OCI-LY7 (cell line): ENCODE results near the gene CIZ1. TPM values are rescaled to one million over a fixed set of nuclear protein-coding genes. Genes with fewer than 3 reads are reported as not detected.

Experiments used
- BruUV-seq: library from RNA; stranded (reverse); fragments of 400-500 nt; replicated peaks from 2 replicates; lab custom pipeline; 2021; lab: Mats Ljungman, UMichigan
- CTCF ChIA-PET: fragments of 300-600 bp; sonication (Branson Sonifier 250); formaldehyde crosslinking; loops from one replicate; lab custom pipeline; 2022; ENCODE audit warnings: antibody characterized with exemption; ENCODE audit not compliant: unreplicated experiment; lab: Charles Lee
- POLR2A ChIA-PET: fragments of 300-600 bp; sonication (Branson Sonifier 250); formaldehyde crosslinking; loops from one replicate; lab custom pipeline; 2022; ENCODE audit warnings: antibody characterized with exemption; lab: Charles Lee
- DNase-seq: peaks from one replicate; pipeline ENCODE4 v3.0.0-alpha.2; 2015; ENCODE audit warnings: low spot score
- H2AFZ ChIP-seq: fragments of 200-600 bp; sonication (generic), shearing (Covaris generic); 2 replicates; pipeline ENCODE4 v1.6.1; 2014; ENCODE audit warnings: mild to moderate bottlenecking, antibody characterized with exemption, low read length, moderate library complexity
- H3K27ac ChIP-seq: fragments of 200-600 bp; sonication (generic); 2 replicates; pipeline ENCODE4 v1.5.1; 2014; ENCODE audit warnings: mixed run types, low read depth, mild to moderate bottlenecking, moderate library complexity, low read length, inconsistent platforms; ENCODE audit not compliant: poor library complexity, severe bottlenecking
- H3K36me3 ChIP-seq: fragments of 200-600 bp; sonication (generic); 2 replicates; pipeline ENCODE4 v1.6.1; 2014; ENCODE audit warnings: mild to moderate bottlenecking, antibody characterized with exemption, low read length, moderate library complexity, mixed read lengths; ENCODE audit not compliant: insufficient read depth
- H3K4me1 ChIP-seq: fragments of 200-600 bp; sonication (generic); 2 replicates; pipeline ENCODE4 v1.5.1; 2014; ENCODE audit warnings: mild to moderate bottlenecking, low read length; ENCODE audit not compliant: insufficient read depth, poor library complexity, severe bottlenecking
- H3K4me2 ChIP-seq: fragments of 200-600 bp; sonication (generic); 2 replicates; pipeline ENCODE4 v1.6.1; 2014; ENCODE audit warnings: mild to moderate bottlenecking, low read length
- H3K4me3 ChIP-seq: fragments of 200-600 bp; sonication (generic); 2 replicates; pipeline ENCODE4 v1.5.1; 2014; ENCODE audit warnings: mild to moderate bottlenecking, low read depth, low read length; ENCODE audit not compliant: poor library complexity, severe bottlenecking
- H3K79me2 ChIP-seq: fragments of 200-600 bp; sonication (generic); 2 replicates; pipeline ENCODE4 v1.6.1; 2016; ENCODE audit warnings: low read depth, mild to moderate bottlenecking, low read length, moderate library complexity, mixed read lengths; ENCODE audit not compliant: insufficient read depth
- H3K9me2 ChIP-seq: fragments of 200-600 bp; sonication (generic); 2 replicates; pipeline ENCODE4 v1.6.1; 2016; ENCODE audit warnings: mild to moderate bottlenecking, low read length, mixed read lengths; ENCODE audit not compliant: insufficient read depth
- H3K9me3 ChIP-seq: fragments of 200-600 bp; sonication (generic); 2 replicates; pipeline ENCODE4 v1.6.1; 2014; ENCODE audit warnings: mild to moderate bottlenecking, mixed run types, low read length, mixed read lengths
- H4K20me1 ChIP-seq: fragments of 200-600 bp; sonication (generic); 2 replicates; pipeline ENCODE4 v1.6.1; 2014; ENCODE audit warnings: mild to moderate bottlenecking, antibody characterized with exemption, low read length, moderate library complexity, mixed read lengths; ENCODE audit not compliant: insufficient read depth
- CTCF ChIP-seq: fragments of 200-600 bp; sonication (generic); conservative IDR thresholded peaks from 2 replicates; pipeline ENCODE4 v1.5.1; 2014; ENCODE audit warnings: mild to moderate bottlenecking, antibody characterized with exemption, low read length, moderate library complexity, mixed read lengths
- EZH2phosphoT487 ChIP-seq: fragments of 200-600 bp; sonication (generic); IDR thresholded peaks from 2 replicates; pipeline ENCODE4 v1.6.1; 2018; ENCODE audit warnings: low read depth, borderline replicate concordance, mild to moderate bottlenecking, mixed run types, antibody characterized with exemption, low read length, moderate library complexity, mixed read lengths
- intact Hi-C: fragments of 100-400 bp; cut with micrococcal nuclease; formaldehyde crosslinking; loops from one replicate; pipeline ENCODE4 v1.10.0; 2022; ENCODE audit not compliant: unreplicated experiment
- total RNA-seq, 2 experiments: library from RNA; depleted of rRNA in 1 of 2; stranded (reverse); fragments of >200 nt in 1 of 2; shearing (Covaris generic) in 1 of 2; gene quantifications; 2 replicates each; pipeline ENCODE4 v1.2.3, GENCODE V29; 2014 to 2022

CIZ1 gene
- total RNA-seq, 2 experiments from 2014 or later: 45.4 to 121 TPM

DNA sequence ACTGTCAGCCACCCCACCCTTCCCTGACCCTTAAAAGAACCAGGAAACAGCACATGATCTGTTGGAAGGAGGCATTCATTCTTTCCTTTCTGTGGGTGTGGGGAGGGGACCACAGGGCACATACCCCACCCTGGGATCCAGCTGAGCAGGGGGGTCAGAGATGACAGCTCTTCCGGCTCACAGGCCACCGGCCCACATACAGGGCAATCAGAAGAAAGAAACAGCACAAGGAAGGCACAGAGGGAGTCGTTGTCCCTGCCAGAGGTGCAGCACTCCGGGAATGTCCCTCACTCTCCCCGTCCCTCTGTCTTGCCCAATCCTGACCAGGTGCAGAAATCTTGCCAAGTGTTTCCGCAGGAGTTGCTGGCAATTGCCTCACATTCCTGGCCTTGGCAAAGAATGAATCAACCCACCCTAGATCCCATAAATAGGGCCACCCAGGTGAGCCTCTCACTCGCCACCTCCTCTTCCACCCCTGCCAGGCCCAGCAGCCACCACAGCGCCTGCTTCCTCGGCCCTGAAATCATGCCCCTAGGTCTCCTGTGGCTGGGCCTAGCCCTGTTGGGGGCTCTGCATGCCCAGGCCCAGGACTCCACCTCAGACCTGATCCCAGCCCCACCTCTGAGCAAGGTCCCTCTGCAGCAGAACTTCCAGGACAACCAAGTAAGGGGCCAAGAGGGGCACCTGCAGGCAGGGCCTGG lies 42.2 kb downstream of the CIZ1 start, which contains the start of gene LCN2:
Gene LCN2, plus strand, starts transcription at position 453 of the 701 bp plus-strand sequence. Its CDS starts 73 bp downstream, at position 526.
- Histone ChIP-seq H3K4me1 (no peaks in the 10 kb centered on the region), H4K20me1 (no peaks in the 10 kb centered on the region), H3K4me2 (no peak within 1 kb of the TSS), H3K9me3 (no peaks in the 10 kb centered on the region), H3K9me2 (no peaks in the 10 kb centered on the region), H3K79me2 (no peaks in the 10 kb centered on the region), H3K4me3 (no peak within 1 kb of the TSS), H2AFZ (no peak within 1 kb of the TSS), H3K36me3 (no peaks in the 10 kb centered on the region), H3K27ac (no peak within 1 kb of the TSS)
- no peak for DNase-seq
- TF ChIP-seq CTCF (no peak), EZH2phosphoT487 (no peak)
- BruUV-seq: no TSS peak
- ChIA-PET POLR2A (no interaction called here), CTCF (no interaction called here)
- intact Hi-C loops: no loop called here

GRCh38 chr9:128148509-128149000 lies 42.8 kb downstream of the CIZ1 start:
- no TSS peak for BruUV-seq
- no peaks in the 10 kb centered on the region for H3K79me2 ChIP-seq
- H3K4me2 ChIP-seq: no peak overlapping the region

More at GRCh38 chr9:128148509-128149000, 42.8 kb downstream of the CIZ1 start:
- no peak for TF ChIP-seq CTCF
- no peak for TF ChIP-seq EZH2phosphoT487
- ChIA-PET POLR2A (no interaction called here), CTCF (no interaction called here)
- Histone ChIP-seq H3K4me1 (no peaks in the 10 kb centered on the region), H3K9me3 (no peaks in the 10 kb centered on the region), H2AFZ (no peak overlapping the region), H3K27ac (no peak overlapping the region), H3K4me3 (no peak overlapping the region), H3K9me2 (no peaks in the 10 kb centered on the region), H4K20me1 (no peaks in the 10 kb centered on the region), H3K36me3 (no peaks in the 10 kb centered on the region)
- no peak for DNase-seq
- intact Hi-C loops: no loop called here
